ENCODE data around the gene CCDC60.

DNA sequence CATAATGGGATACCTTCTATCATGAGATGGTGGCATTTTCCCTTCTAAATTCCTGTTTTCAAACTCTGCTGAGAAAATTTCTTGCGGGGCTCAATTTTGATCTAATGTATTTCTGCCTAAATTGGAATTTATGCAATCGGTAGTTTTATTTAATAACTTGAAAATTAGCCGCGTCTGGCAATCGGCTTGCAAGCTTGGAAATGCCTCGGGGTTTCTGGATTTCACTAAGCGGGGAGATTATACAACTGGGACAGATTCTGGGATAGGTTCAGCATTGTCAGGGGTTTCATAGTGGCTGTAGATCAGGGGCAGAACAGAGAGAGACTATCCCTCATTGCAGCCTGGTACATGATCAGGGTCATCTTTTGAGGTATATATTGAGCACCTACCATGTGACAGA is 8.6 kb downstream of the CCDC60 start:
- TF ChIP-seq, protein P1, sequence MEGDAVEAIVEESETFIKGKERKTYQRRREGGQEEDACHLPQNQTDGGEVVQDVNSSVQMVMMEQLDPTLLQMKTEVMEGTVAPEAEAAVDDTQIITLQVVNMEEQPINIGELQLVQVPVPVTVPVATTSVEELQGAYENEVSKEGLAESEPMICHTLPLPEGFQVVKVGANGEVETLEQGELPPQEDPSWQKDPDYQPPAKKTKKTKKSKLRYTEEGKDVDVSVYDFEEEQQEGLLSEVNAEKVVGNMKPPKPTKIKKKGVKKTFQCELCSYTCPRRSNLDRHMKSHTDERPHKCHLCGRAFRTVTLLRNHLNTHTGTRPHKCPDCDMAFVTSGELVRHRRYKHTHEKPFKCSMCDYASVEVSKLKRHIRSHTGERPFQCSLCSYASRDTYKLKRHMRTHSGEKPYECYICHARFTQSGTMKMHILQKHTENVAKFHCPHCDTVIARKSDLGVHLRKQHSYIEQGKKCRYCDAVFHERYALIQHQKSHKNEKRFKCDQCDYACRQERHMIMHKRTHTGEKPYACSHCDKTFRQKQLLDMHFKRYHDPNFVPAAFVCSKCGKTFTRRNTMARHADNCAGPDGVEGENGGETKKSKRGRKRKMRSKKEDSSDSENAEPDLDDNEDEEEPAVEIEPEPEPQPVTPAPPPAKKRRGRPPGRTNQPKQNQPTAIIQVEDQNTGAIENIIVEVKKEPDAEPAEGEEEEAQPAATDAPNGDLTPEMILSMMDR (IDR thresholded peaks at IDR 0.05), result no peak
- TF ChIP-seq POLR2A (IDR thresholded peaks at IDR 0.05), result no peak

All from adrenal gland (tissue), 5 donors.